GM23248 (cell line): ENCODE data around the gene CDYL.

ENCODE experiments used
- EZH2 ChIP-seq: fragments of 200-600 bp; sonication (generic); IDR thresholded peaks from 2 replicates; pipeline ENCODE4 v1.6.1; 2018; ENCODE audit warnings: antibody characterized with exemption, mild to moderate bottlenecking; ENCODE audit not compliant: insufficient read depth, poor library complexity, severe bottlenecking
- EZH2phosphoT487 ChIP-seq: fragments of 200-600 bp; sonication (generic); IDR thresholded peaks from 2 replicates; pipeline ENCODE4 v1.6.1; 2018; ENCODE audit warnings: antibody characterized with exemption, moderate library complexity, mild to moderate bottlenecking, low read depth; ENCODE audit not compliant: insufficient read depth

DNA sequence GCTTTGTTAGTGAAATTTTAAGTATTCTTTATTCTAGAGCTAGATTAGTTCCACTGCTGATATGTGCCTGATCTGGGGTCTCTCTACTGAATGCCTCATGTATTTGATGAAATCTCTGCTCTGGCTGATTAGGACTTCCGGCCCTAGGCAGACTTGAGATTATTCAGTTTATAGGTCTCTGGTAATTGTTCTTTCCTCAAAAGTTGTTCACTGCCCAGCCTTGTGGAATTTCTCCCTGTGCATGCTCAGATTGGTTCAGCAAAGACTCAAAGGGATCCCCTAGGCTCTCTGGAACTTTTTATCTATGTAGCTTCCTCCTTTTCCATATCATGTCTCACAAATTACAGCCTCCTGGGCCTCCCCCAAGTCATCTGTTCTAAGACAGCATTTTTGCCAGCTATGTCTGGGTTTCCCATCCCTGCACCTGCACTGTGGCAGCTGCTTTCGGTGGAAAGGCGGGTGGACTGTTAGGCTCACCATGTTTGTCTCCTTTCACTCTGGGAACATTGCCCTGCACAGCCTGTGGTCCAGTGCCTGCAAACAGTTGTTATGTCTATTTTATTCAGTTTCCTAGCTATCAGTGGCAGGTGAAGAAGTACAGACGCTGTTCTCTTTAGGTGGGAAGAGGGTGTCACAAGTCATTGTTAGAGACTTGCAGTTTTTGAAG, 154.0 kb downstream of the CDYL start:
- TF ChIP-seq EZH2: no peak
- TF ChIP-seq EZH2phosphoT487: no peak
